Superior temporal gyrus (tissue), 1 donor: ENCODE data around the gene MDC1.
A peak's percentile ranks its signal among the peaks of the same experiment; 100 is the strongest.

ENCODE experiments used
- DNase-seq: peaks from one replicate; pipeline ENCODE4 v3.0.0-alpha.2; 2016; ENCODE audit errors: extremely low spot score

Gene MDC1

GRCh38 chr6:30707281-30707850 lies 9.7 kb downstream of the MDC1 start:
- DNase-seq: no peak

GRCh38 chr6:30705620-30706019 lies 11.5 kb downstream of the MDC1 start:
- no peak for DNase-seq

GRCh38 chr6:30703821-30704220 lies 13.3 kb downstream of the MDC1 start:
- DNase-seq: no peak

- no peak for DNase-seq
Observed at GRCh38 chr6:30703011-30703410, 14.1 kb downstream of the MDC1 start.

GRCh38 chr6:30700340-30700739 lies 16.7 kb downstream of the MDC1 start:
- DNase-seq: no peak

- DNase-seq: no peak
Observed at GRCh38 chr6:30696432-30696831, 20.6 kb downstream of the MDC1 start.

- DNase-seq: no peak
Observed at GRCh38 chr6:30691208-30691847, 25.8 kb downstream of the MDC1 start.

GRCh38 chr6:30690403-30691207 lies 26.5 kb downstream of the MDC1 start, which contains the start of gene NRM:
Gene NRM, minus strand, starts transcription at chr6:30690984. Its CDS starts 10 bp downstream, at chr6:30690974.
- peak; percentile 81 for DNase-seq

- no peak for DNase-seq
Observed at GRCh38 chr6:30689985-30690384, 27.1 kb downstream of the MDC1 start.

GRCh38 chr6:30689022-30689865 lies 27.8 kb downstream of the MDC1 start:
- DNase-seq: no peak

GRCh38 chr6:30688569-30688968 lies 28.5 kb downstream of the MDC1 start:
- no peak for DNase-seq

- DNase-seq: peak; percentile 21
Observed at GRCh38 chr6:30687659-30688431, 29.2 kb downstream of the MDC1 start.

GRCh38 chr6:30686908-30687658 lies 30.0 kb downstream of the MDC1 start:
- DNase-seq: peak; percentile 17

- no peak for DNase-seq
Observed at GRCh38 chr6:30686009-30686907, 30.8 kb downstream of the MDC1 start, which contains the start of gene PPP1R18. Gene PPP1R18, minus strand, starts transcription at chr6:30686645. Its CDS starts 627 bp downstream, at chr6:30686018.

GRCh38 chr6:30685157-30686008 lies 31.7 kb downstream of the MDC1 start:
- no peak for DNase-seq

GRCh38 chr6:30684386-30685156 lies 32.5 kb downstream of the MDC1 start:
- DNase-seq: no peak

GRCh38 chr6:30683980-30684338 lies 33.1 kb downstream of the MDC1 start:
- no peak for DNase-seq
